CD4-positive, alpha-beta T cell (primary cell): ENCODE results near the gene ARMCX4. TPM values are rescaled to one million over a fixed set of nuclear protein-coding genes. Genes with fewer than 3 reads are reported as not detected.
"Not testable (repeated sequence)": the region's sequence is repeated elsewhere in the genome, so short reads cannot be mapped to it uniquely, and the experiment has no call there.

ENCODE experiments used
- ATAC-seq: fragments of 200-7000 bp; cut with Tn5 transposase; one replicate; pipeline ENCODE4 v1.10.0; 2022; ENCODE audit warnings: mild to moderate bottlenecking; ENCODE audit not compliant: poor library complexity
- CTCF ChIA-PET: fragments of 350-600 bp; sonication (Branson Sonifier 250); formaldehyde crosslinking; loops from one replicate; lab custom pipeline; 2021; ENCODE audit warnings: antibody characterized with exemption, inconsistent platforms; lab: Charles Lee
- POLR2A ChIA-PET: fragments of 350-600 bp; sonication (Branson Sonifier 250); formaldehyde crosslinking; loops from one replicate; lab custom pipeline; 2021; ENCODE audit warnings: antibody characterized with exemption, inconsistent platforms; lab: Charles Lee
- DNase-seq, 14 experiments: peaks; one replicate each; pipeline ENCODE4 v3.0.0-alpha.2; 2013 to 2020; ENCODE audit warnings: mixed read lengths in 2 of 14
- H3K27ac ChIP-seq, 2 donors: one replicate each; pipeline versions ENCODE4 v1.5.1 to v1.7.0; 2013; ENCODE audit warnings: low read length in 2 of 2, low read depth in 1 of 2, mild to moderate bottlenecking in 1 of 2
- H3K27me3 ChIP-seq, 2 experiments: 1 replicate in 1 of 2; 2 replicates in 1 of 2; pipeline versions ENCODE4 v1.6.1 to v1.7.0; 2013; ENCODE audit warnings: low read length in 2 of 2, control low read depth in 1 of 2, mild to moderate bottlenecking in 1 of 2, moderate library complexity in 1 of 2; ENCODE audit not compliant: insufficient read depth in 2 of 2, control insufficient read depth in 1 of 2
- H3K36me3 ChIP-seq: one replicate; pipeline ENCODE4 v1.6.1; 2013; ENCODE audit warnings: low read length, control low read depth; ENCODE audit not compliant: insufficient read depth
- H3K4me1 ChIP-seq: one replicate; pipeline ENCODE4 v1.6.1; 2013; ENCODE audit warnings: low read length, control low read depth; ENCODE audit not compliant: insufficient read depth
- H3K4me3 ChIP-seq: one replicate; pipeline ENCODE4 v1.5.1; 2013; ENCODE audit warnings: mild to moderate bottlenecking, low read length, moderate library complexity
- H3K9me3 ChIP-seq, 2 experiments: 1 replicate in 1 of 2; 2 replicates in 1 of 2; pipeline versions ENCODE4 v1.6.1 to v1.7.0; 2013; ENCODE audit warnings: low read length in 2 of 2, mild to moderate bottlenecking in 2 of 2, control low read depth in 1 of 2, moderate library complexity in 1 of 2; ENCODE audit not compliant: control insufficient read depth in 1 of 2, insufficient read depth in 1 of 2
- H3K27ac Mint-ChIP-seq: one replicate; pipeline ENCODE4 v1.8.0; 2020; ENCODE audit warnings: mixed read lengths
- H3K27me3 Mint-ChIP-seq: one replicate; pipeline ENCODE4 v1.8.0; 2021; ENCODE audit warnings: mixed read lengths
- H3K36me3 Mint-ChIP-seq: one replicate; pipeline ENCODE4 v1.8.0; 2021; ENCODE audit warnings: low read depth, mixed read lengths
- H3K4me1 Mint-ChIP-seq: one replicate; pipeline ENCODE4 v1.8.0; 2021; ENCODE audit warnings: low read depth, mixed read lengths
- H3K4me3 Mint-ChIP-seq: one replicate; pipeline ENCODE4 v1.8.0; 2020; ENCODE audit warnings: mild to moderate bottlenecking, mixed read lengths
- H3K9me3 Mint-ChIP-seq: one replicate; pipeline ENCODE4 v1.8.0; 2020; ENCODE audit warnings: mixed read lengths
- intact Hi-C, 2 experiments: fragments of 100-400 bp; cut with DNase I in 1 of 2; cut with micrococcal nuclease in 1 of 2; formaldehyde crosslinking; loops; one replicate each; pipeline versions ENCODE4 v1.15.1 to v1.9.0; 2023 to 2025; cut with DNase I, micrococcal nuclease
- total RNA-seq, 174 experiments: library from RNA in 2 of 174; stranded (reverse) in 2 of 174; gene quantifications; one replicate each; pipeline ENCODE4 v1.2.3 and lab custom pipeline; 2021 to 2026
- TF ChIP-seq, protein P1 (sequence below): fragments of 200-600 bp; IDR thresholded peaks from one replicate; pipeline ENCODE4 v1.8.0; 2022; ENCODE audit warnings: antibody characterized with exemption, mild to moderate bottlenecking

The ARMCX4 gene
- total RNA-seq, 2 experiments from 2014 or later, result 17.9 to 20.5 TPM

DNA sequence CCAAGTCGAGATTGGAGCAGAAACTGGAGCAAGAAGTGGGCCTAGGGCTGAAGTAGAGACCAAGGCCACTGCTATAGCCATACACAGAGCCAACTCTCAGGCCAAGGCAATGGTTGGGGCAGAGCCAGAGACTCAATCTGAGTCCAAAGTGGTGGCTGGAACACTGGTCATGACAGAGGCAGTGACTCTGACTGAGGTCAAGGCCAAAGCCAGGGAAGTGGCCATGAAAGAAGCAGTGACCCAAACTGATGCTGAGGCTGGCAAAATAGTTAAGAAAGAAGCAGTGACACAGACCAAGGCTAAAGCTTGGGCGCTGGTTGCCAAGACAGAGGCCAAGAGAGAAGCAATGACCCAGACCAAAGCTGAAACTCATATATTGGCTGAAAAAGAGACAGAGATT lies 3.5 kb downstream of the ARMCX4 start:
- Mint-ChIP-seq H3K9me3 (no peaks in the 10 kb centered on the region), H3K27me3 (no peaks in the 10 kb centered on the region), H3K4me3 (no peak overlapping the region), H3K4me1 (peaks cover 8% of the 10 kb centered on the region), H3K36me3 (peaks cover 10% of the 10 kb centered on the region), H3K27ac (no peak overlapping the region)
- Histone ChIP-seq H3K36me3 (no peaks in the 10 kb centered on the region), H3K4me3 (no peak overlapping the region), H3K27ac (no peak overlapping the region), H3K27me3 (no peaks in the 10 kb centered on the region), H3K4me1 (peaks cover 7% of the 10 kb centered on the region), H3K9me3 (no peaks in the 10 kb centered on the region)
- TF ChIP-seq, protein P1, sequence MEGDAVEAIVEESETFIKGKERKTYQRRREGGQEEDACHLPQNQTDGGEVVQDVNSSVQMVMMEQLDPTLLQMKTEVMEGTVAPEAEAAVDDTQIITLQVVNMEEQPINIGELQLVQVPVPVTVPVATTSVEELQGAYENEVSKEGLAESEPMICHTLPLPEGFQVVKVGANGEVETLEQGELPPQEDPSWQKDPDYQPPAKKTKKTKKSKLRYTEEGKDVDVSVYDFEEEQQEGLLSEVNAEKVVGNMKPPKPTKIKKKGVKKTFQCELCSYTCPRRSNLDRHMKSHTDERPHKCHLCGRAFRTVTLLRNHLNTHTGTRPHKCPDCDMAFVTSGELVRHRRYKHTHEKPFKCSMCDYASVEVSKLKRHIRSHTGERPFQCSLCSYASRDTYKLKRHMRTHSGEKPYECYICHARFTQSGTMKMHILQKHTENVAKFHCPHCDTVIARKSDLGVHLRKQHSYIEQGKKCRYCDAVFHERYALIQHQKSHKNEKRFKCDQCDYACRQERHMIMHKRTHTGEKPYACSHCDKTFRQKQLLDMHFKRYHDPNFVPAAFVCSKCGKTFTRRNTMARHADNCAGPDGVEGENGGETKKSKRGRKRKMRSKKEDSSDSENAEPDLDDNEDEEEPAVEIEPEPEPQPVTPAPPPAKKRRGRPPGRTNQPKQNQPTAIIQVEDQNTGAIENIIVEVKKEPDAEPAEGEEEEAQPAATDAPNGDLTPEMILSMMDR, result no peak
- ChIA-PET POLR2A (no interaction called here), CTCF (no interaction called here)
- DNase-seq (no peak), ATAC-seq (no peak)
- intact Hi-C loops, result no loop called here

DNA sequence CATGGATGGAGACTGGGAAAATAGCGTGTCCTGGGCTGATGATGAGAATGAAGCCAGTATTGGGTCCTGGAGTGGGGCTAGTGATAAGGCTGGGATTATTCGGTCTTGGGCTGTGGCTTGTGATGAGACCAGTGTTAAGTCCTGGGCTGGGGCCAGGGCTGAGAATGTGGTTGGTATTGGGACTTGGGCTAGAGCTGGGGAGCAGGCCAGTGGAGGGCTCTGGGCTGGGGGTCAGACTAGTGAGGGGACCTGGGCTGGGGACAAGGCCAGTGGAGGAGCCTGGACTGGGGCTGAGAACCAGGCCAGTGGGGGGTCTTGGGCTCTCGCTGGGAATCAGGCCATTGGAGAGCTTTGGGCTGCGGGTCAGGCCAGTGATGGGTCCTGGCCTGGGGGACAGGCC lies 6.7 kb downstream of the ARMCX4 start:
- H3K27ac ChIP-seq, result no peak overlapping the region
- Mint-ChIP-seq H3K36me3 (peaks cover 13% of the 10 kb centered on the region), H3K27ac (no peak overlapping the region), H3K4me1 (no peaks in the 10 kb centered on the region), H3K27me3 (no peaks in the 10 kb centered on the region), H3K9me3 (no peaks in the 10 kb centered on the region), H3K4me3 (no peak overlapping the region)
- DNase-seq (no peak), ATAC-seq (no peak)
- H3K9me3 ChIP-seq, result no peaks in the 10 kb centered on the region
- ChIA-PET POLR2A (no interaction called here), CTCF (no interaction called here)
- H3K4me1 ChIP-seq, result no peaks in the 10 kb centered on the region
- H3K36me3 ChIP-seq, result no peaks in the 10 kb centered on the region
- no peaks in the 10 kb centered on the region for H3K27me3 ChIP-seq
- no peak overlapping the region for H3K4me3 ChIP-seq
- TF ChIP-seq, protein P1, result no peak
- intact Hi-C loops, result no loop called here

DNA sequence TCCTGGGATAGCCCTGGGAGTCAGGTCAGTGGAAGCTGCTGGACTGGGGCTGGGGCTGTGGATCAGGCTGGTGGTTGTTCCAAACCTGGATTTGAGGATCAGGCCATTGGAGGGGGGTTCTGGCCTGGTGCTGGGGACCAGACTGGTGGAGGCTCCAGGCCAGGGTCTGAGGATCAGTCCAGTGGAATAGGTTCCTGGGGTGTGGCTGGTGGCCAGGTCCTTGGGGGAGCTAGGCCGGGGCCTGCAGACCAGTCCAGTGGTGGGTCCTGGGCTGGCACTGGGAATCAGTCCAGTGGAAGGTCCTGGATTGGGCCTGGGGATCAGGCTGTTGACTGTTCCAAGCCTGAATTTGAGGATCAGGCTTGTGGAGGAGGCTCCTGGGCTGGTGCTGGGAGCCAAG lies 8.0 kb downstream of the ARMCX4 start:
- Histone ChIP-seq H3K27me3 (no peaks in the 10 kb centered on the region), H3K9me3 (no peaks in the 10 kb centered on the region), H3K36me3 (no peaks in the 10 kb centered on the region), H3K4me1 (no peaks in the 10 kb centered on the region), H3K27ac (no peak overlapping the region), H3K4me3 (no peak overlapping the region)
- no peak for ATAC-seq
- intact Hi-C loops, result no loop called here
- Mint-ChIP-seq H3K4me3 (no peak overlapping the region), H3K27me3 (no peaks in the 10 kb centered on the region), H3K36me3 (peaks cover 13% of the 10 kb centered on the region), H3K9me3 (no peaks in the 10 kb centered on the region), H3K27ac (no peak overlapping the region), H3K4me1 (no peaks in the 10 kb centered on the region)
- ChIA-PET POLR2A (no interaction called here), CTCF (no interaction called here)
- DNase-seq, result no peak
- TF ChIP-seq, protein P1, result no peak

DNA sequence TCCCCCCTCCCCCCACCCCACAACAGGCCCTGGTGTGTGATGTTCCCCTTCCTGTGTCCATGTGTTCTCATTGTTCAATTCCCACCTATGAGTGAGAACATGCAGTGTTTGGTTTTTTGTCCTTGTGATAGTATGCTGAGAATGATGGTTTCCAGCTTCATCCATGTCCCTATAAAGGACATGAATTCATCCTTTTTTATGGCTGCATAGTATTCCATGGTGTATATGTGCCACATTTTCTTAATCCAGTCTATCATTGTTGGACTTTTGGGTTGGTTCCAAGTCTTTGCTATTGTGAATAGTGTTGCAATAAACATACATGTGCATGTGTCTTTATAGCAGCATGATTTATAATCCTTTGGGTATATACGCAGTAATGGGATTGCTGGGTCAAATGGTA lies 17.7 kb downstream of the ARMCX4 start:
- ATAC-seq, H3K4me3 Mint-ChIP-seq, CTCF ChIA-PET, H3K36me3 ChIP-seq, H3K27ac ChIP-seq, H3K4me3 ChIP-seq, H3K9me3 Mint-ChIP-seq, H3K27ac Mint-ChIP-seq, POLR2A ChIA-PET, DNase-seq, H3K9me3 ChIP-seq, H3K27me3 Mint-ChIP-seq, H3K27me3 ChIP-seq, H3K4me1 Mint-ChIP-seq, H3K4me1 ChIP-seq: not testable (repeated sequence)
- intact Hi-C loops, result loop anchor here in 1 of 2 experiments (10.0 kb wide), 1 partner anchor 62 kb away; no protein-coding TSS in a partner anchor
- peaks cover 44% of the 10 kb centered on the region for H3K36me3 Mint-ChIP-seq
